Stimulated activated CD4-positive, alpha-beta T cell treated with anti-CD3 and anti-CD28 coated beads, Interleukin-12 subunit alpha, Interleukin-12 subunit beta, amount 100 ng/mL, for 48 hours (primary cell): ENCODE results near the gene GPC1.

Experiments
- DNase-seq, 3 donors: peaks; one replicate each; pipeline ENCODE4 v3.0.0-alpha.2; 2020; ENCODE audit warnings: low read depth in 2 of 3, low spot score in 1 of 3

The GPC1 gene

GRCh38 chr2:240396623-240397541, 38.6 kb upstream of the GPC1 start:
- no peak for DNase-seq

GRCh38 chr2:240397542-240397916, 37.9 kb upstream of the GPC1 start:
- no peak for DNase-seq

DNA sequence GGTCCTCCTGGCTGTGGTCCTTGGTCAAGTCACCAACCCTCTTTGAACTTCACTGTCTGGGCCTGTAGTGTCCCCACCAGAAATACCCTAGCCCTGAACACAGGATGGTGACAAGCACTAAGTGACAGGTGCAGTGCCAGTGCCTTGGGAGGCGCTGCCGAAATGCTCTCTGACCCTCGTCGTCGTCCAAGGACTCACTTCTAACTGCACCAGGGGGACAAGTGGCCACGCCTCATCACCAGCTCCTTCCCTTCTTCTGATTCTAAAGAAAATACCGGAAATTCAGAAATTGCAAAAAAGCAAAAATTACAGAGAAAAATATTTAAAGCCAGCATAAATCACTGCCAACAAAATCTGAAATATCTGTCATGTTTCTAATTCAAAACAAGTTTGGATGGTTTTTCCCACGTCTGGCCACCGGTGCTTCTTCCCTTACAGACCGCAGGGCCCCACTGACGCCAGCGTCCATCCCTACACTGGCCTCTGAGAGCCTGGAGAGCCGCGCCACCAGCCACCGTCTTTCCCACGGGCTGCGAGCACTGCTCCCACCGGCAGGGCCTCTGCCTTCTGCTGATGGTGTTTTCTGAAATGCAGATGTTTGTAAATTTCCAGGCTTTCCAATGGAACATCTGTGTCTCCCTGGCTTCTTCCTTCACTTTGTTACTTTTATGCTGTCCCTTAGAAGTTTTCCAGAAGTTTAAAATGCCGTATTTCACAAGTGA, 37.4 kb upstream of the GPC1 start:
- DNase-seq: no peak

DNA sequence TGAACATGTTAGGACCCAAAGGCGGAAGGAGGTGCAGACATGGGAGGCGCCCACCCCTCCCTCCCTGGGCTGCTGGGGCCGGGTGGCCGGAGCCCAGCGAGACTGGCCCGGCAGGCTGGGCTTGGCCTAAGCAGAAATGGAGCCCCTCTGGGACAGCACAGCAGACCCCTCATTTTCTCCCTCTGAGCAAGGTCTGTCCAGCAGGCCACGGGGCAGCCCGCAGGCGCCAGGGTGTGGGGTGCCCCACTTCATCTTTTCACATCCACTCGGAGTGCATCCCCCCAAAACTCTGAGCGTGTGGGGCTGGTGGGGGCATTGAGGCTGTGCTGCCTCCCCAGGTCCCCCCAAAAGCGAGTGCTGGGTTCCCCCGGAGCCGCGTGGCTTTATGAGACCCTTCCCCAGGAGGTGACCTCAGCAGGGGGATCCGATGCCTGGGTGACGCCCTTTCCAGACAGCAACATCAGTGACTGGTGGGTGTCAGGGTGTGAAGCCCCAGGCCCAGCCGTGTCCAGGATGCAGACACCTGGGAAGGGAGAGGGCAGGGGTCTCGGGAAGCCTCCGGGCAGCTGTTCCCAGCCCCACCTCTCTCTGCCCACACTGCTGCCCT, 36.7 kb upstream of the GPC1 start:
- DNase-seq: no peak

- no peak for DNase-seq
Observed at GRCh38 chr2:240399419-240400324, 35.8 kb upstream of the GPC1 start.

- no peak for DNase-seq
Observed at GRCh38 chr2:240400371-240401161, 34.9 kb upstream of the GPC1 start.

- DNase-seq: no peak
Observed at GRCh38 chr2:240401308-240401707, 34.2 kb upstream of the GPC1 start.

GRCh38 chr2:240401781-240402551, 33.5 kb upstream of the GPC1 start:
- no peak for DNase-seq

GRCh38 chr2:240402566-240403272, 32.7 kb upstream of the GPC1 start:
- no peak for DNase-seq

DNA sequence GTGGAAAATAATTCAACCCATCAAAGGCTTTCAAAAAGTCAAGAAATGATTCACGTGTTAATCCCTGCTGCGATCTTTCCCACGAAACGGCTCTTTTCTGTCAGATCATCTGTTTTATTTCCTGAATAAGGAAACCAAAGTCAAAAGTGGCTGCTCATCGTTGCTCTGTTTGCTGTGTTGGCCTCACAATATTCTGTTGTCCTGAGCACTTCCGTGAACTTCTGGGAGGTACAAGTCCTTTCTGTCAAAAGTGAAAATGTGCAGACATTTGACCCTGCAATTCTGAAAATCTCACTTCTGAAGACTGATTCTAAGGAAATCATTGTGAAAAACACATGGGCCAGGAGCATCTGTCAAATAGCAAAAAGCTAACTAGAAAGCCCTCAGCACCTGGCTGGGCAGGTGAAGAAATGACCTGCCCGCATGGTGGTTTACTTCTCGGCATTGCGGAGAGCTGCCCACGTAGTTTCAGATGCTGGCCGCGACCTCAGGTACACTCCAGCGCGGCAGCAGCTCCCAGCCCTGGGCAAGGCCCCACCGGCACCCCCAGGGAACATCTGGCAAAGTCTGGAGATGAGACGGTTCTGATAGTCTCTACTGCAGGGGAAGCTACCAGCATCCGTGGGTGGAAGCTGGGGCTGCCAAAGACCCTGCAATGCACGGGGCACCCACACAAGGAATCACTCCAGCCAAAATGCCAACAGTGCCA, 31.9 kb upstream of the GPC1 start:
- DNase-seq: no peak

GRCh38 chr2:240404174-240404852, 31.1 kb upstream of the GPC1 start:
- no peak for DNase-seq

DNA sequence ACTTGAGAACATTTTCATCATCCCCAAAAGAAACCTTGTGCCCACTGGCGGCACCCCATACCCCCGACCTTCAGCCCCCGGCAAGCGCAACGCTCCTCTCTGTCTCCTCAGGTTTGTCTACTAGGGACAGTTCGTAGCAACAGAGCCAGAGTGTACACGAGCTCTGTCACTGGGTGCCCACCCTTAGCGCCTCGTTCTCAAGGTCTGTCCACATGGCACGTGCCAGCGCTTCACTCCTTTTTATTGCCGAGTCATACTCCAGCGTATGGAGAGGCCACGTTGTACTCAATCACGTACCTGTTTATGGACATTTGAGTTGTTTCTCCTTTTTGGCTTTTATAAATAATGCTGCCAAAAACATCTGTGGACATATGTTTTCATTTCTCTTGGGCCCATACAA, 30.3 kb upstream of the GPC1 start:
- DNase-seq: no peak

- no peak for DNase-seq
Observed at GRCh38 chr2:240405684-240406313, 29.7 kb upstream of the GPC1 start.

DNA sequence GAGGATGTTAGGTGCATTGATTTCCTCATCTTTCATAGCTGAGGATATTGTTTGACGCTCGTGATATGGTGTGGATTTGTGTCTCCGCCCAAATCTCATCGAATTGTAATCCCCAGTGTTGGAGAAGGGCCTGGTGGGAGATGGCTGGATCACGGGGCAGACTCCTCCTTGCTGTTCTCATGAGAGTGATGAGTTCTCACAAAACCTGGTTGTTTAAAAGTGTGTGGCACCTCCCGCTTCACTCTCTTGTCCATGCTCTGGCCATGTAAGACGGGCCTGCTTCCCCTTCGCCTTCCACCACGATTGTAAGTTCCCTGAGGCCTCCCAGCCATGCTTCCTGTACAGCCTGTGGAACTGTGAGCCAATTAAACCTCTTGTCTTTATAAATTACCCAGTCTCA, 28.4 kb upstream of the GPC1 start:
- DNase-seq: no peak

DNA sequence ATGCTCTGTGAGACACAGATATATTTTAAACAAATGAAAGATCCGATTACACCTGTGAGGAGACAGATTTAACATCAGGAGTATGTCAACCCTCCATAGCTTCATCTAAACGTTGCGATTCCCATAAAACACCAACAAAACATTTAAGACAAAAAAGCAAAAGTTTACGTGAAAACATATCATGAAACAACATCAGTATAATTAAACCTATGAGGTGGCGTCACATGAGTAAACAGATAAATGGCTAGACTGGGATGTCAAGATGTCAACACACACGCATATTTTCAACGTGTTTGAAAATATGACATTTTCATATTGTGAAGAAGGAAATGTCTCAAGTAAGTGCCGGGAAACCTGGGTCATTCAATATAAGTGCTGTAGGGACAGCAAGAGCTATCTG, 25.5 kb upstream of the GPC1 start:
- DNase-seq: no peak

- no peak for DNase-seq
Observed at GRCh38 chr2:240410808-240411207, 24.7 kb upstream of the GPC1 start.
